NB4 (cell line): ENCODE results near the gene SLC16A3.

ENCODE experiments used
- MYC ChIP-seq: IDR thresholded peaks from 2 replicates; pipeline ENCODE4 v1.6.1; 2011; ENCODE audit warnings: low read depth, low read length
- POLR2A ChIP-seq: IDR thresholded peaks from 2 replicates; pipeline ENCODE4 v1.6.1; 2011; ENCODE audit warnings: mild to moderate bottlenecking; ENCODE audit not compliant: insufficient read length; ENCODE audit errors: extremely low read depth
- TF ChIP-seq, protein P1 (sequence below): IDR thresholded peaks from one replicate; pipeline ENCODE4 v1.5.1; 2012; ENCODE audit warnings: low read depth, low read length
- TF ChIP-seq, protein P2 (sequence below): IDR thresholded peaks from 2 replicates; pipeline ENCODE4 v1.6.1; 2011; ENCODE audit warnings: low read depth, low read length

DNA sequence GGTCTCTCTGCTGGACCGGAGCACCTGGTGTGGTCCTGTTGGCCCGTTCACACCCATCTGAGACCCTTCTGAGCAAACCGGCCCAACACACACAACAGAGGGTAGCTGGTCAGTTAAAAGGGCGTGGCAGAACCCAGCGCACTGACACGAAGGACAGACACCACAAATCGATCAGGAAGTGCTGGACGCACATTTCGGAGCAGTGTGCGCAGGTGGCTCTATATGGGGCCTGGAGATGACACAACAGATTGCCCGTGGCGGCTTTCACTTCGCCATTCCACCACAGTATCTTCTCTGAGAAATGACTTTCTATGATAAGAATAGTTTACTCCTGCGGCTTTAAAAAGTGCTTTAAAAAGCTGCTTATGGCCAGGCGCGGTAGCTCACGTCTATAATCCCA lies 28.7 kb upstream of the SLC16A3 start:
- TF ChIP-seq, protein P1, sequence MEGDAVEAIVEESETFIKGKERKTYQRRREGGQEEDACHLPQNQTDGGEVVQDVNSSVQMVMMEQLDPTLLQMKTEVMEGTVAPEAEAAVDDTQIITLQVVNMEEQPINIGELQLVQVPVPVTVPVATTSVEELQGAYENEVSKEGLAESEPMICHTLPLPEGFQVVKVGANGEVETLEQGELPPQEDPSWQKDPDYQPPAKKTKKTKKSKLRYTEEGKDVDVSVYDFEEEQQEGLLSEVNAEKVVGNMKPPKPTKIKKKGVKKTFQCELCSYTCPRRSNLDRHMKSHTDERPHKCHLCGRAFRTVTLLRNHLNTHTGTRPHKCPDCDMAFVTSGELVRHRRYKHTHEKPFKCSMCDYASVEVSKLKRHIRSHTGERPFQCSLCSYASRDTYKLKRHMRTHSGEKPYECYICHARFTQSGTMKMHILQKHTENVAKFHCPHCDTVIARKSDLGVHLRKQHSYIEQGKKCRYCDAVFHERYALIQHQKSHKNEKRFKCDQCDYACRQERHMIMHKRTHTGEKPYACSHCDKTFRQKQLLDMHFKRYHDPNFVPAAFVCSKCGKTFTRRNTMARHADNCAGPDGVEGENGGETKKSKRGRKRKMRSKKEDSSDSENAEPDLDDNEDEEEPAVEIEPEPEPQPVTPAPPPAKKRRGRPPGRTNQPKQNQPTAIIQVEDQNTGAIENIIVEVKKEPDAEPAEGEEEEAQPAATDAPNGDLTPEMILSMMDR, result no peak
- TF ChIP-seq POLR2A (no peak), MYC (no peak)
- TF ChIP-seq, protein P2, sequence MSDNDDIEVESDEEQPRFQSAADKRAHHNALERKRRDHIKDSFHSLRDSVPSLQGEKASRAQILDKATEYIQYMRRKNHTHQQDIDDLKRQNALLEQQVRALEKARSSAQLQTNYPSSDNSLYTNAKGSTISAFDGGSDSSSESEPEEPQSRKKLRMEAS, result no peak
